ENCODE data around the gene UBALD2.
"Not testable (repeated sequence)": the region's sequence is repeated elsewhere in the genome, so short reads cannot be mapped to it uniquely, and the experiment has no call there.

Gene UBALD2

DNA sequence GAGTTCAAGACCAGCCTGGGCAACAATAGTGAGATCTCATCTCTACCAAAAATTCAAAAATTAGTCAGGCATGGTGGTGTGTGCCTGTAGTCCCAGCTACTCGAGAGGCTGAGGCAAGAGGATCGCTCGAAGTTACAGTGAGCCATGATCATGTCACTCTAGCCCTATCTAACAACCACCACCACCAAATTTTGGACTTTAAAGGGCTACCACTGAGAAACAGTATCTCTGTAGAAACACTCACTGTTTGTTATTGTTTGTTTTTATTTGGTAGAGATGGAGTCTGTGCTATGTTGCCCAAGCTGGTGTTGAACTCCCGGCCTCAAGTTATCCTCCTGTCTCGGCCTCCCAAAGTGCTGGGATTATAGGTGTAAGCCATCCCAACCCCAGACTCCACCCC, 1.3 kb upstream of the UBALD2 start:
- Mint-ChIP-seq H3K36me3 (ENCODE audit: insufficient read depth) (peaks cover 43% of the 10 kb centered on the region), H3K4me1 (ENCODE audit: low read depth in 2 of 2) (peaks cover 37 to 43% of the 10 kb centered on the region in 2 donors), H3K27ac (peak overlapping the region; percentile 94 to 95), H3K9me3 (no peaks in the 10 kb centered on the region), H3K27me3 (no peaks in the 10 kb centered on the region), H3K4me3 (peak overlapping the region; percentile 87 to 91)
- DNase-seq (no peak), ATAC-seq (replicated peaks) (no peak)

DNA sequence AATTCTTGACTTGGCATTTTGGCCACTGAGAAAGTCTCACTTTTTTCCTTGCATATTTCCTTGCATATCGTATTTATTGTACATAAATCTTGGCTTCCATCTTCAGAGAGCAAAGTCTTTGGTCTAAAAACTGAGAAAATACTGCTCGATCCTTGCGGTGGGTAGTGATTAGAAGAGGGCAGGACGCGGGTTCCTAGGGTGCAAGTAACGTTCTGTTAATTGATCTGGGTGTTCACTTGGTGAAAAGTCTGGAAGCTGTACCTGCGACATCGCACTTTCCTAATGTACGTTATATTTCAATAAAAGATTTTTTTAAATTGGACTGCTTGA, 758 bp upstream of the UBALD2 start:
- peak overlapping the region; percentile 87 to 91 for H3K4me3 Mint-ChIP-seq
- H3K9me3 Mint-ChIP-seq = no peaks in the 10 kb centered on the region
- H3K27ac Mint-ChIP-seq = peak overlapping the region; percentile 94 to 95
- ATAC-seq (replicated peaks) = peak; percentile 1
- H3K4me1 Mint-ChIP-seq (ENCODE audit: low read depth in 2 of 2) = peaks cover 42 to 48% of the 10 kb centered on the region in 2 donors
- no peaks in the 10 kb centered on the region for H3K27me3 Mint-ChIP-seq
- no peak for DNase-seq
- H3K36me3 Mint-ChIP-seq (ENCODE audit: insufficient read depth) = peaks cover 48% of the 10 kb centered on the region

DNA sequence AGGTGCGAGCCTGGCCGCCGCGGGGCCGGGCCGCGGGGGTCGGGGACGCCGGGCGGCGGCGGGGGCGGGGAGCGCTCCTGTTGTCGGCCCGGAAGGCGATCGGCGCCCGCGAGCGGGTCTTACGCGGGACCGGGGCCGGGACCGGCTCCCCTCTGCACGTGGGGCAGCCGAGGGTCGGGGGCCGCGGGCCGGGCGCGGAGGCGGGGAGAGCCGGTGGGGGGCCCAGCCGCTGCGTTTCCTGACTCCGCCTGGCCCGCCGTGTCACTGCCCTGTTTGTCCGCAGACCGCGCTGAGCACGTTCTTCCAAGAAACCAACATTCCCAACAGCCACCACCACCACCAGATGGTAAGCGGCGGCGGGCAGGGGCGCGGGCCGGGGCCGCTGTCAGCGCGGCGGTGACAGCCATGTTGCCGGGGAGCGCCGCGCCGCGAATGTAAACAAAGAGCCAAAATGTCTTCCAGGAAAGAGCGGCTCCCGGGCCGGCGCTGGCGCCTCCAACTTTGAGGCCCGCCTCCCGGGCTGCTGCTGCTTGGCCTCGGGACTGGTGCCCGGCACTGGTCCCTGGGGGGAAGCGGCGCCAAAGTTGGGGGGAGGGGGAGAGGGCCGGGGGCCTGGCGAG, 586 bp downstream of the UBALD2 start:
- H3K4me3 Mint-ChIP-seq = peak overlapping the region; percentile 87 to 91
- no peaks in the 10 kb centered on the region for H3K27me3 Mint-ChIP-seq
- peak overlapping the region; percentile 95 to 96 for H3K27ac Mint-ChIP-seq
- H3K36me3 Mint-ChIP-seq (ENCODE audit: insufficient read depth) = peaks cover 62% of the 10 kb centered on the region
- DNase-seq = peak in 2 of 3 experiments; percentile 57
- no peaks in the 10 kb centered on the region for H3K9me3 Mint-ChIP-seq
- H3K4me1 Mint-ChIP-seq (ENCODE audit: low read depth in 2 of 2) = peaks cover 50 to 57% of the 10 kb centered on the region in 2 donors
- no peak for ATAC-seq (replicated peaks)

DNA sequence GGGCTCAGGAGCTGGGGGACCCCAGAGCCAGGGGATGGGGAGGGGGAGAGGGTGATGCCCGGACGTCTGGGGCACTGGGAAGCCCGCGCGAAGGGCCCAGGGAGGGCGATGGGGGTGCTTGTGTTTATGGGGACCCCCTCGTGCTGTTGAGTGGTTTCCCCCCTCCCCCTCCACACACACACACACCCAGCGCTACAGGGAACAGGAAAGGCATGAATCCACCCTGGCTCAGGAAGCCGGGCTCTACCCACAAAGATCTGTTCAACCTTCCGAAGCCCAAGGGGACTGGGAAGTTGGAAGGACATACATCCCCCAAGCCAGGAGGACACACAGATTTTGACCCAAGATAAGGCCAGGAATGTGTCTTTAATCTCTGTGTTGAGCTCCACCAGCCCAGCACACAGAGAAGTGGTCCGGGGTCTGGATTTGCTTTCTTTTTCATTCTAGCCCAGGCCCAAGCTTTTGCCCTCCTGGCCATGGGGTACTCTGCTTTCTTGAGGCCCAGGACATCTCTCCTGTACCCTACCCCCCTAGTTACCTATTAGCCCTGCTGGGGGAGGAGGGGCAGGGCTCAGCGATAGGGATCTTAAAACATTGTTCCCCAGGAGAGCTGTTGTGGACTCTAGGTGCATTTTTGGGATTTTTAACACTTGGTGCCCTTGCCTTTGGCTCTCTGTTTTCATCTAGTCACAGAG, 1.2 kb downstream of the UBALD2 start:
- Mint-ChIP-seq H3K9me3 (no peaks in the 10 kb centered on the region), H3K27ac (peak overlapping the region; percentile 95 to 96), H3K4me3 (peak overlapping the region; percentile 87 to 91), H3K27me3 (no peaks in the 10 kb centered on the region), H3K36me3 (ENCODE audit: insufficient read depth) (peaks cover 68% of the 10 kb centered on the region), H3K4me1 (ENCODE audit: low read depth in 2 of 2) (peaks cover 52 to 64% of the 10 kb centered on the region in 2 donors)
- ATAC-seq (replicated peaks) = no peak
- DNase-seq = no peak

DNA sequence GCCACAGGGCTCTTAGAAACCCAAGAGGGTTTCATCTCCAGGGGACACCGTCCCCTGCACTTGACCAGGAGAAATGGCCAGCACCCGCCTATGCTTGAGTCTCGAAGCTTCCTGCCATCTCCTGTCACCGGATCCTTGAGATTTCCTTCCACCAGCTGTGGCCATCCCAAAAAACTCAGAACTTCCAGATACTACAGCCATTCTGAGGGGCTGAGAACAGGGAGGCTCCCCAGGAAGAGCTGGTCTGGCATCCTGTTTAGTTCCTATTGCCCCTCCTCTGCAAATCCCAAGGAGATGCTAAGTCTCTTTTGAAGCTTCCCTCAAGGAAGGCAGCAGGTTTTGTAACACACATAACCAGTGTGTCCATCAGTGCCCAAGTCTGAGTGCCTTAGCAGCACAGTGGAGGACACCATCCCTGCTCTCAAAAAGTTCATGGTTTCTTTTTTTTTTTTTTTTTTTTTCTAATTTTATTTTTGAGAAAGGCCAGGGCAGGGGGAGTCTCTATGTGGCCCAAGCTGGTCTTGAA, 2.0 kb downstream of the UBALD2 start:
- ATAC-seq (replicated peaks) = no peak
- Mint-ChIP-seq H3K27ac (peak overlapping the region; percentile 95 to 96), H3K36me3 (ENCODE audit: insufficient read depth) (peaks cover 76% of the 10 kb centered on the region), H3K9me3 (no peaks in the 10 kb centered on the region), H3K27me3 (no peaks in the 10 kb centered on the region), H3K4me3 (peak overlapping the region; percentile 87 to 91), H3K4me1 (ENCODE audit: low read depth in 2 of 2) (peaks cover 58 to 68% of the 10 kb centered on the region in 2 donors)
- no peak for DNase-seq

DNA sequence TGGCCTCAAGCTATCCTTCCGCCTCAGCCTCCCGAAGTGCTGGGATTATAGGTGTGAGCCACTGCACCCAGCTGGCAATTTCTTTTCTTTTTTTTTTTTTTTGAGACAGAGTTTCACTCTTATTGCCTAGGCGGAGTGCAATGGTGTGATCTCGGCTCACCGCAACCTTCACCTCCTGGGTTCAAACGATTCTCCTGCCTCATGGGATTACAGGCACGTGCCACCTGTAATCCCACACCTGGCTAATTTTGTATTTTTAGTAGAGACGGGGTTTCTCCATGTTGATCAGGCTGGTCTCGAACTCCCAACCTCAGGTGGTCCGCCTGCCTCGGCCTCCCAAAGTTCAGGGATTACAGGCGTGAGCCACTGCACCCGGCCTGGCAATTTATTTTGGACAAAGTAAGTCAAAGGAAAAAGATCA, 2.4 kb downstream of the UBALD2 start:
- H3K27ac Mint-ChIP-seq = peak overlapping the region; percentile 95 to 96
- peaks cover 58 to 69% of the 10 kb centered on the region in 2 donors for H3K4me1 Mint-ChIP-seq (ENCODE audit: low read depth in 2 of 2)
- H3K36me3 Mint-ChIP-seq (ENCODE audit: insufficient read depth) = peaks cover 80% of the 10 kb centered on the region
- not testable (repeated sequence) for H3K9me3 Mint-ChIP-seq; H3K27me3 Mint-ChIP-seq; ATAC-seq (replicated peaks); DNase-seq
- H3K4me3 Mint-ChIP-seq = peak overlapping the region; percentile 87 to 91

DNA sequence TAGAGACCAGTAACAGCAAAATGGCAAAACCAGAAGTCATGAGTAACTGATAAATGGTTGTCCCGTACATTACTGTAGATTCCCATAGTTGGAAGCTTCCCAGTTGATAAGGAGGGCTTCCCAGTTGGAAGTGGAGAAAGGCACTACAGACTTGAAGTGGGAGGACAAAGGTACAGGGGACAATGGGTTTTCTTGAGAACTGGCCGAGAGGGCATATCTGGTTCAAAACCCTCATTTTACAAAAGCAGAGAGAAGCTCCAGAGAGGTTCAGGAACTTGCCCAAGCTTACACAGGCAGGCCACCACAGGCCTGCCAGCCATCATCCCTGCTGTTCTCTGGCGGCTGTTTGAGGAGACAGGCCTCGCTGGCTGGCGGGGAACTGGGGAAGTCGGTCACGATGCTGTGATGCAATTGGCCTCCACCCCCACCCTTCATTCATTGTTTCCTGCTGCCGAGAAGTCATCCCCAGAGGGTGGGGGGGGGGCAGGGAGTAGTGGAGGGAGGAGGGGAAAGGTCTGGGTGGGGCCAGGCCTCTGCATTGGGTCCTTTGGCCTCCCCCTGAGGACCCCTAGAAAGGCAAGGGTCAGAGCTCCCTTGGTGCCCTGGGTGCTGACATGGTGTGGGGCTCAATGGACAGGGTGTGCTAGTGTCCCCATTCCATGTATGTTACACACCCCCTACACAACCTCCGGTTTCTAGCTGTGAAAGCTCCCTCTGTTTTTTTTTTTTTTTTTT, 3.0 kb downstream of the UBALD2 start:
- Mint-ChIP-seq H3K27ac (peak overlapping the region; percentile 95 to 96), H3K4me1 (ENCODE audit: low read depth in 2 of 2) (peaks cover 58 to 63% of the 10 kb centered on the region in 2 donors), H3K9me3 (no peaks in the 10 kb centered on the region), H3K27me3 (no peaks in the 10 kb centered on the region), H3K36me3 (ENCODE audit: insufficient read depth) (peaks cover 86% of the 10 kb centered on the region), H3K4me3 (peak overlapping the region; percentile 87 to 91)
- ATAC-seq (replicated peaks) (peak; percentile 23), DNase-seq (peak; percentile 53 to 64 (median 63))

DNA sequence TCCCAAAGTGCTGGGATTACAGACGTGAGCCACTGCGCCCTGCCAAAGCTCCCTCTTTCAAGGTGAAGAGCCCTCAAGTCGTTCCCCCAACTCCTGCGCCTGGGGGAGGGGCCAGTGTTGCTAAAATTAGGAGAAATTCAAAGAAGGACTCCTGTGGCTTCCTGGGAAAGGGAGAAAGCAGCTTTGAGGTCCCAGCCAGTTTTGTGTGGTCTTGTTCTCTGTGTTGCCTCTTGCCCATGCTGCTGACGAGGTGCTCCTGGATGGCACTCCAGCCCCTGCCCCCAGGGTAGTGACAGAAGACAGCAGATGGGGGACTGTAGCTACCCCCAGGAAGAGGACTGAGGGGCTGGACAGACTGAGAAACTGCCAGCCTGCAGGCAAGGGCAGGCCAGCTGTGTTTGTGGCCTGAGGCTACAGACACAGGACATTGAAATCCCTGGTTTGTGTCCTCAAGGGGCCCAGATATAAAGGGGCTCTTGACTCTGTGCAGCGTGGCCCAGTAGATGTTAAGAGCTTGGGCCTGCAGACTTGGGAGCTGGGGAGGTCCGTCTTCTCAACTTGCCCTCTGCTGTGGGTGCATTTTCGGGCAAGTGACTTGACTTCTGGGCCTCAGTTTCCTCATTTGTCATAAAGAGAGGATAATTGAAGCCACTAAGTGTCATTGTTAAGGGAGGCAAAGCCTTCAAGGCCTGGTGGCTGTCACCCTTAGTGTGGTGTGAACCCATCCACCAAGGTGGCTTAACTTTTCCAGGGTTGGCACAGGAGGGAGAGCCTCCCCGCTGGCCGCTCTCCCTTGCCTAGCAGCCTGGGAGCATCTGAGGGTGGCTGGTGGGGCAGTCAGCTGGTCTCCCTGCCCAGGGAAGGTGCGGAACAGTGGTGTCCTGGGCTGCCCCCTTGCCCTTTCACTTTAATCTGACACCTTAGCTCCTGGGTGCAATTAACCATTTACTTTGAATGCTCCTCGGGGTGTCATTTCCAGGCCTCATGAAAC, 4.1 kb downstream of the UBALD2 start:
- Mint-ChIP-seq H3K4me3 (peak overlapping the region; percentile 87 to 91), H3K36me3 (ENCODE audit: insufficient read depth) (peaks cover 91% of the 10 kb centered on the region), H3K27ac (peak overlapping the region; percentile 95 to 96), H3K4me1 (ENCODE audit: low read depth in 2 of 2) (peaks cover 52 to 56% of the 10 kb centered on the region in 2 donors), H3K9me3 (no peaks in the 10 kb centered on the region), H3K27me3 (no peaks in the 10 kb centered on the region)
- no peak for ATAC-seq (replicated peaks)
- DNase-seq = no peak

DNA sequence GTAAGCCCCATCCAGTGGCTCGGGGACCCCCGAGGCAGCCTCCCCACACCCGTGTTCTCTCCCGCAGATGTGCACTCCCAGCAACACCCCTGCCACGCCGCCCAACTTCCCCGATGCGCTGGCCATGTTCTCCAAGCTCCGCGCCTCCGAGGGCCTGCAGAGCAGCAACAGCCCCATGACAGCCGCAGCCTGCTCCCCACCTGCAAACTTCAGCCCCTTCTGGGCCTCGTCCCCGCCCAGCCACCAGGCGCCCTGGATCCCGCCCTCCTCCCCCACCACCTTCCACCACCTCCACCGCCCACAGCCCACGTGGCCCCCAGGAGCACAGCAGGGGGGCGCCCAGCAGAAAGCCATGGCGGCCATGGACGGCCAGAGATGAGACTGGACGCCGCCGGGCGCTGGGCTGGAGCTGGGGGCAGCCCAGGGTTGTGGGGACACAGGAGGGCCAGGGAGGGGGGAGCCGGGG, 5.0 kb downstream of the UBALD2 start:
- peaks cover 87% of the 10 kb centered on the region for H3K36me3 Mint-ChIP-seq (ENCODE audit: insufficient read depth)
- no peaks in the 10 kb centered on the region for H3K9me3 Mint-ChIP-seq
- peak overlapping the region; percentile 87 to 91 for H3K4me3 Mint-ChIP-seq
- peak overlapping the region; percentile 95 to 96 for H3K27ac Mint-ChIP-seq
- ATAC-seq (replicated peaks) = no peak
- no peaks in the 10 kb centered on the region for H3K27me3 Mint-ChIP-seq
- no peak for DNase-seq
- peaks cover 48 to 59% of the 10 kb centered on the region in 2 donors for H3K4me1 Mint-ChIP-seq (ENCODE audit: low read depth in 2 of 2)

DNA sequence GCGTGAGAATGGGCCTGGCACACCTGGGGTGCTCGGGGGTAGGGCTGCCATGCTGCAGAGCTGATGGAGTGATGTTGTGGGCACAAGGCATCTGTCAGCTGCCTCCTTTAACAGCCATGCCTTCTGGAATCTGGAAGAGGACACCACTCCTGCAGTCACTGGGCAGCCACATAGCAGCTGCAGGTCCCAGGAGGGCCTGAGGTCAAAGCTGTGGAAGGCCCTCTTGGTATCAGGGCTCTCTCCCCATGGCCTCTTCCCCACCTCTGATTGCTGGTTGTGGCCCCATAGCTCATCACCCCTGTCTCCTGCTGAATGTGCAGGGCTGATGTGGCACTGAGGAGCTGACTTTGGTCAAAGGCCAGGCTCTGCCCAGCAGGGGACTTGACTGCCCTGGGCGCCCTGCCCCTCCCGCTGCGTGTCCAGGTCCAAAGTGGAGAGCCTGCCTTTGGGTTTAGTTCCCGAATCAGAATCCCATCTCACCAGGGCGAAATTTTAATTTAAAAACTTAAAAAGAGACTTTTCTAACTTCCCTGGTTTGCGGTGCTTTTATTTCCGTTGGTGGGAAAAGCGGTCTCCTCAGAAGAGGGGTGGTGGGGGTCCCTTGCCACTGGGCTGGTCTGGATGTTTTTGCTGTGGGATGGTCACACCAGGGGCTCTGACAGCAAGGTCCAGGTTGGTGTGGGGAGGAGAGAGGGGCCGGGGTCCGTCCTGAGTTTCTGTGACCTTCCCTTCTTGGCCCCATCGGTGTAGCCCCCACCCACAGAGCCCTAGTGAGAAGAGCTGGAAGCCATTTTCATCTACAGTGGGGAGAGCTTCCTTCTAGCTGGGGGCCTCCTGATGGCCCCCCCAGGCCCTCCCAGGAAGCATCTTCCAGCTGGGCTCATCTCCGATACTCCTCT, 5.9 kb downstream of the UBALD2 start:
- DNase-seq (no peak), ATAC-seq (replicated peaks) (no peak)
- Mint-ChIP-seq H3K4me3 (peak overlapping the region; percentile 75 to 82), H3K36me3 (ENCODE audit: insufficient read depth) (peaks cover 84% of the 10 kb centered on the region), H3K4me1 (ENCODE audit: low read depth in 2 of 2) (peaks cover 48 to 59% of the 10 kb centered on the region in 2 donors), H3K27me3 (no peaks in the 10 kb centered on the region), H3K9me3 (no peaks in the 10 kb centered on the region), H3K27ac (peak overlapping the region; percentile 95 to 96)

DNA sequence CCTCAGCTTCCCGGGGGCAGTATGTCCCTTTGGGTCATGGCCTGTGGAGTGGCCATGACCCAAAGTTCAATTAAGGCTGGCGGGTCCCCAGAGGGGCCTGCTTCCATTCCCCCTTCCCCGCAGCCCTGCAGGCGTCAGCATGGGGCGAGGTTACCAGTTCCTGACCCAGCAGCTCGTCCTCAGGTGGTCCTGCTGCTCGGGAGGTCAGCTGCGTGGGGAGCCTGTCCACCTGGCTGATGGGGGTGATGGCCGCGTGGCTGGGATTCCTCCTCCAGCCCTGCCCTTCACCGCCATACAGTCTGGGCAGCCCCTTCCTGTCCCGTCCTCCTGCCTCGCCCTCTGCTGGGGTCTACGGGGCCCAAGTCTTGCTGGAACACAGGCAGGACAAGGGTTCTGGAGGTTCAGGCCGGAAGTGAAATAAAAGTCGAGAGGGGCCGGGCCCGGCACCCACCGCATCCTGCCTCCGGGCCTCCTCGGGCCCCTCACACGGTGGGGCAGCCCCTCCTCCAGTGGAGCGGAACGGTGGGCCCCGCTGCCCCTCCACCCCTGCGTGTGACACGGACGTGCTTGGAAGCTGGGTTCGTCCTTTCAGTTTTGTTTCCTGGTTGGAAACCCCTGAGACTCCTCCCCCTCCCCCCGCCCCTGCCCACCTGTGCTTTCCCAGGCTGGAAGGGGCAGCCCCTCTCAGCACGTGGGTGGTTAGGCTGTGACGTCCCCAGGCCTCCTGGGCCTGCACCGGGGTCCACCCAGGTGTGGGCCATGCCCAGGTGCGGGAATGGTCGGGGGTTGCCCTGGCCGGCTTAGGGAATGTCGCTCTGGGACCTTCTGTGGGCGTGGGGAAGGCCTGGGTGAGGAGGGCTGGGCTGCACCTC, 6.8 kb downstream of the UBALD2 start:
- peaks cover 75% of the 10 kb centered on the region for H3K36me3 Mint-ChIP-seq (ENCODE audit: insufficient read depth)
- H3K4me3 Mint-ChIP-seq = peak overlapping the region; percentile 75 to 82
- H3K4me1 Mint-ChIP-seq (ENCODE audit: low read depth in 2 of 2) = peaks cover 43 to 53% of the 10 kb centered on the region in 2 donors
- DNase-seq = peak in 2 of 3 experiments; percentile 52 to 56
- no peaks in the 10 kb centered on the region for H3K9me3 Mint-ChIP-seq
- H3K27me3 Mint-ChIP-seq = no peaks in the 10 kb centered on the region
- peak; percentile 42 for ATAC-seq (replicated peaks)
- H3K27ac Mint-ChIP-seq = peak overlapping the region; percentile 95 to 96
